Neutrophil (primary cell): ENCODE data around the gene HAGHL.

Source experiments
- H3K27ac ChIP-seq: fragments of 200-600 bp; sonication (generic); 2 replicates; pipeline ENCODE4 v1.5.1; 2016; ENCODE audit warnings: mild to moderate bottlenecking, moderate library complexity
- H3K27me3 ChIP-seq: fragments of 200-600 bp; sonication (generic); 2 replicates; pipeline ENCODE4 v1.6.0; 2016; ENCODE audit warnings: mild to moderate bottlenecking
- H3K36me3 ChIP-seq: fragments of 200-600 bp; sonication (generic); 2 replicates; pipeline ENCODE4 v1.5.1; 2017
- H3K4me1 ChIP-seq, 2 experiments: fragments of 200-600 bp in 1 of 2; sonication (generic) in 1 of 2; 1 replicate in 1 of 2; 2 replicates in 1 of 2; pipeline versions ENCODE4 v1.5.1 to v1.6.1; 2013 to 2016; ENCODE audit warnings: low read depth in 1 of 2, low read length in 1 of 2, mild to moderate bottlenecking in 1 of 2, moderate library complexity in 1 of 2; ENCODE audit not compliant: control insufficient read depth in 1 of 2, insufficient read depth in 1 of 2
- H3K4me3 ChIP-seq, 2 experiments: fragments of 200-600 bp in 1 of 2; sonication (generic) in 1 of 2; 1 replicate in 1 of 2; 2 replicates in 1 of 2; pipeline ENCODE4 v1.5.1; 2013 to 2016; ENCODE audit warnings: low read depth in 1 of 2, low read length in 1 of 2, mild to moderate bottlenecking in 1 of 2, moderate library complexity in 1 of 2
- H3K9me3 ChIP-seq: fragments of 200-600 bp; sonication (generic); 2 replicates; pipeline ENCODE4 v1.5.1; 2016
- TF ChIP-seq, protein P1 (sequence below): fragments of 200-600 bp; sonication (generic); IDR thresholded peaks from 2 replicates; pipeline ENCODE4 v1.5.1; 2016; ENCODE audit warnings: antibody characterized with exemption

HAGHL gene

DNA sequence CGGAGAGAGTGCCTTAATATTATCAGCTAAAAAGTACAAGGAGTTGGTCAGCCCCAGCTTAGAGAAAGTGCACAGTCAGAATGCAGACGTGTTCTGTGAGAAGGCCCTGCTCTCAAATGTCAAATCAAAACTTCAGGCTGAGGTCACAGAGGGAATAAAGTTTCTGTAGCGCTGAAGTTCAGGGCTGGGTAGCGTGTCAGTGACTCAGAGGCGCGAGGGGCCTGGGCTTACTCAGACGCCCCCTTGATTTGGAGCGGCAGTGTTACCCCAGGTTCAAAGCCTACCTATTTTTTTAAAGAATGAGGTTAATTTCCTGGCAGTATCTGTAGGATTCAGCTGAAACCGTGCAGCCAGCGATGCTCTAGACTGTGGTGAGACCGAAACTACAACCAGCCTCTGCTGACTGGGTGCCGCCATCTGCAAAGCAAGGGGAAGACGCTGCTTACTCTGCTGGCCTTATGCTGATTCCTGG, 9.1 kb downstream of the HAGHL start:
- TF ChIP-seq, protein P1, sequence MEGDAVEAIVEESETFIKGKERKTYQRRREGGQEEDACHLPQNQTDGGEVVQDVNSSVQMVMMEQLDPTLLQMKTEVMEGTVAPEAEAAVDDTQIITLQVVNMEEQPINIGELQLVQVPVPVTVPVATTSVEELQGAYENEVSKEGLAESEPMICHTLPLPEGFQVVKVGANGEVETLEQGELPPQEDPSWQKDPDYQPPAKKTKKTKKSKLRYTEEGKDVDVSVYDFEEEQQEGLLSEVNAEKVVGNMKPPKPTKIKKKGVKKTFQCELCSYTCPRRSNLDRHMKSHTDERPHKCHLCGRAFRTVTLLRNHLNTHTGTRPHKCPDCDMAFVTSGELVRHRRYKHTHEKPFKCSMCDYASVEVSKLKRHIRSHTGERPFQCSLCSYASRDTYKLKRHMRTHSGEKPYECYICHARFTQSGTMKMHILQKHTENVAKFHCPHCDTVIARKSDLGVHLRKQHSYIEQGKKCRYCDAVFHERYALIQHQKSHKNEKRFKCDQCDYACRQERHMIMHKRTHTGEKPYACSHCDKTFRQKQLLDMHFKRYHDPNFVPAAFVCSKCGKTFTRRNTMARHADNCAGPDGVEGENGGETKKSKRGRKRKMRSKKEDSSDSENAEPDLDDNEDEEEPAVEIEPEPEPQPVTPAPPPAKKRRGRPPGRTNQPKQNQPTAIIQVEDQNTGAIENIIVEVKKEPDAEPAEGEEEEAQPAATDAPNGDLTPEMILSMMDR = no peak
- Histone ChIP-seq H3K36me3 (peaks cover 65% of the 10 kb centered on the region), H3K9me3 (no peaks in the 10 kb centered on the region), H3K27me3 (no peaks in the 10 kb centered on the region), H3K4me1 (peaks cover 8 to 10% of the 10 kb centered on the region in 2 experiments), H3K27ac (no peak overlapping the region), H3K4me3 (no peak overlapping the region)

DNA sequence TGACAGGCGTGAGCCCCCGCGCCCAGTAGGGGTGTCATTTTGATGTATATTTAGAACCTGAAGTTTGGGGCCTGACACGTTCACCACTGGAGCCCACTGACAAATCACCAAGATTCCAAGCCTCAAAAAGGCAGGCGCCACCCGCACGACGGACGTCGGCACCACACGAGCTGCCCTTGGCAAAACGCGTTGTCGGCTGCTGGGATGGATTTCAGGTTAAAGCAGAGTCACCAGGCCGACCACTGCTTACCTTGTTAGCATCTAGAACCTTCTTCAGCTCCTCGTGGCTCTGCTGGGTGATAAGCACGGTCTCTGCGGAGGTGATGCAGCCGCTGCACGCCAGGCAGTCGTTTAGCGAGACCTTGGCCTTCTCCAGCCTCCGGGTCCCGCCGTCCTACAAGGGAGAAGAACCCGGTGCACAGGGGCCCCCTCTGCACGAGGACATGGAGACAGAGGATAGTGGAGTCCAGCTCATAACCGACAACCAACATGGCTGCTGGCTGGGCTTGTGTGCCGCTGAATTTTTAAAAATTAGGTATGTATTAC, 10.1 kb downstream of the HAGHL start:
- TF ChIP-seq, protein P1 = no peak
- Histone ChIP-seq H3K36me3 (peaks cover 55% of the 10 kb centered on the region), H3K9me3 (no peaks in the 10 kb centered on the region), H3K27ac (no peak overlapping the region), H3K4me3 (no peak overlapping the region), H3K4me1 (peaks cover 12 to 15% of the 10 kb centered on the region in 2 experiments), H3K27me3 (no peaks in the 10 kb centered on the region)

DNA sequence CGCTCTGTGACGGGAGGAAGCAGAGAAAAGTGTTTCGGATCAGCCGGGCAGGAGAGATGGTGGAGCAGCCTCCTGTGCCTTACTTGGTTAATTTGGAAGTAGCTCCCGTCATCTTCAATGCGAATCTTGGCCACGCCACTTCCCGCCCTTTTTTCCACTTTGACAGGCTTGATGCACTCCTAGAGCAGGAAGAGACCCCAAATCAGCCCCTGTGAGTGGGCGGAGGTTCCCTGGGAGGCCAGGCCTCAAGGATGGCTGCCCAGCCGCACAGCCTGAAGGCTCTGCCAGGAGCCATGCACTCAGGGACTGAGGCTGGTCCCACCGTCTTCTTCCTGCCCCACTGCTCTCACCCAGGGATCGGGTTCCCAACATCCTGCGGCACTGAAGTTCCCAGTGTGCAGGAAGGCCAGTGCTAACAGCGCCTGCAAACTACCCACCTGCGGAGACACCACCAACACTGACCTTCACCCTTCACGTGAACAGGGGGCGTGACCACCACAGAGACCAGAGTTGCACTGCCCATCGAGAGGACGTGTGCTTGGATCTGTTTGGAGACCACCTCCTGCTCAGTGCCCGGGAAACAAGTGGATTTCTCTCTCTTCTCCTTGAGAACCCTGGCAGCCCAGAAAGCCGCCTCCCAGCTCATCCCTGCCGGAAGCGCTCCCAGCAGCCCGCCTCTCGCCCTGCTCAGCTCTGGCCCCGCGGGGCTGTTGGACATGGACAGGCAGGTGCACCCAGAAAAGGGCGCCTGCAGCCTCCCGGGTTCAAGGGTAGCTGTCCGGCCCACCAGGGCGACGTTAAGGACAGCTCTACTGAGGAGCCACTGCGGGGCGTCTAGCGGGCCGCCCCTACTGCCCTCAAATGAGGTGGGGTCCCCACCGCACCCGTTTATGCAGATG, 12.9 kb downstream of the HAGHL start:
- Histone ChIP-seq H3K4me3 (peak overlapping the region; percentile 77 to 82), H3K4me1 (peaks cover 12 to 15% of the 10 kb centered on the region in 2 experiments), H3K36me3 (peaks cover 27% of the 10 kb centered on the region), H3K9me3 (no peaks in the 10 kb centered on the region), H3K27ac (no peak overlapping the region), H3K27me3 (no peaks in the 10 kb centered on the region)
- TF ChIP-seq, protein P1 = no peak

DNA sequence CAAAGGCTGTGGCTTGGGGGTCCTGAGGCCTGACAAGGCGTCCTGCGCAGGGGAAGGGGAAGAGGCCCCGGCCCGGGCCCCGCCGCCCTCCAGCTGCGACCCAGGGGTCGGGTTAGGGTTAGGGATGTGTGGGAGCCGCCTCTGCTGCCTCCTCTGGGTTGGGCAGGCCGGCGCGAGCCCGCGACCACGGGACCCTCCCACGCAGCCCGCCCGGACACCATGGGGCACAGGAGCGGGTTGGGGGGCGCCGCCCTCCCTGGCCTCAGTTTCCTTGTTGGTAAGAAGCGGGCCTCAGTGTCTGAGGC, 13.5 kb downstream of the HAGHL start:
- H3K4me1 ChIP-seq = peaks cover 12 to 15% of the 10 kb centered on the region in 2 experiments
- TF ChIP-seq, protein P1 = no peak
- peak overlapping the region; percentile 38 for H3K27ac ChIP-seq
- H3K27me3 ChIP-seq = no peaks in the 10 kb centered on the region
- H3K4me3 ChIP-seq = peak overlapping the region; percentile 77 to 82
- H3K36me3 ChIP-seq = peaks cover 22% of the 10 kb centered on the region
- no peaks in the 10 kb centered on the region for H3K9me3 ChIP-seq

DNA sequence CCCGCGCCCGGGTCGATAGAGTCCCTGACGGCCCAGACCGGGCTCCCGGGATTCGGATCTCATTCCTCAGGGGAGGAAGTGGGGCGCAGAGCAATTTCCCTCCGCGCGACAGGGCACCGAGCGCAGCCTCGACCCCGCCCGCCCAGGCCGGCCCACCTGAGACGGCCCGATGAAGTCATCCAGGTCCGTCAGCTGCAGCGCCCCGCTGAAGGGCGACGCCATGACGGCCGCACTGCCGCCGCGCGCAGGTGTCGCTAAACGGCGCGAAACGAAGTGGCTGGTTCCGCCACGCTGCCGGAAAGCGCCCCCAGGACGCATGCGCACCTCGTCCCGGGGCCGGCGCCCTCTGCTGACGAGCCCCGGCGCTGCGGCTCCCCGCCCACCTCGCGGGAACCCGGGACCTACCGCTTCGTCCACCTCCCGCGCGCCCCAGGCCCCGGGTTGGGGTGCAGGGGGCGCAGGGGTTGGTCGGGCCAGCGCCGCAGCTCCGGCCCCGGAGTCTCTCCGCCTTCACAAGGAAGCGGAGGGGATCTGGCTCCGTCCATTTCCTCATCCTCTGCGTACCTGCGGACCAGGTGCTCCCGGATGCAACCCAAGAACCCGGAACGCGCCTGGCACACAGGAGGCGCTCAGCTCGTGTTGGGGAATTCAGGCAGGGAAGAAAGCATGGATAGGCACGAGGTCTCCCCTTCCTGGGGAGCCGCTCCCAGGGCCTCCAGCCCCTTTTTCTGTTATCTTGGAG, 14.0 kb downstream of the HAGHL start, which contains the start of gene CIAO3:
CIAO3 (minus strand) TSS at position 234 of the 742 bp plus-strand sequence; CDS start at position 222, 12 bp downstream.
- Histone ChIP-seq H3K4me1 (peaks cover 12 to 15% of the 10 kb centered on the region in 2 experiments), H3K36me3 (peaks cover 17% of the 10 kb centered on the region), H3K4me3 (peak within 1 kb of the TSS; percentile 77 to 82), H3K9me3 (no peaks in the 10 kb centered on the region), H3K27ac (peak within 1 kb of the TSS; percentile 38), H3K27me3 (peaks cover 5% of the 10 kb centered on the region)
- TF ChIP-seq, protein P1 = peak; percentile 98
